Measurements from ENCODE around the gene PPP1R36. TPM values are rescaled to one million over a fixed set of nuclear protein-coding genes. Genes with fewer than 3 reads are reported as not detected.

Gene PPP1R36
- total and polyA plus RNA-seq, 2 of the 13 experiments (the other 11 are each of a cell fraction or from before 2014, with no cell fraction given), result 0.11 to 0.17 TPM

GRCh38 chr14:64549016-64549415 is 745 bp upstream of the PPP1R36 start:
- FAIRE-seq, result no peak
- no peak for DNase-seq (ENCODE audit: low spot score)
- Histone ChIP-seq H3K36me3 (replicated peaks in 1 of 2; ENCODE audit: control insufficient read depth in 1 of 2, insufficient read depth in 2 of 2, low read length in 2 of 2) (no peaks in the 10 kb centered on the region), H3K9me3 (ENCODE audit: low read length) (no peaks in the 10 kb centered on the region), H3K4me2 (ENCODE audit: low read depth, low read length) (no peak overlapping the region), H3K4me1 (ENCODE audit: insufficient read depth, low read length) (no peaks in the 10 kb centered on the region), H4K20me1 (ENCODE audit: insufficient read depth, low read length) (no peaks in the 10 kb centered on the region), H3K79me2 (ENCODE audit: insufficient read depth, low read length) (no peaks in the 10 kb centered on the region), H3K4me3 (replicated peaks in 1 of 3; ENCODE audit: insufficient read depth in 1 of 3, low read depth in 2 of 3, low read length in 3 of 3) (no peak overlapping the region), H2AFZ (ENCODE audit: low read length) (no peak overlapping the region), H3K9ac (ENCODE audit: insufficient read depth, low read depth, low read length) (no peak overlapping the region), H3K27ac (ENCODE audit: extremely low read length, insufficient read depth, low read length) (no peak overlapping the region), H3K27me3 (ENCODE audit: control insufficient read depth in 1 of 2, insufficient read depth in 2 of 2, low read length in 2 of 2) (peaks cover 0 to 17% of the 10 kb centered on the region in 2 experiments; a peak in 2 of 5 replicates)
- intact Hi-C loops (cut with micrococcal nuclease; ENCODE audit: unreplicated experiment), result no loop called here
- 4% methylated on average over 1 of the region's 1 CpG for WGBS (ENCODE audit: low lambda C conversion rate)
- no peak for ATAC-seq
- ChIA-PET CTCF (ENCODE audit: low intra/inter-chr PET ratio, low total read pairs) (no interaction called here), POLR2A (no interaction called here)
- in situ Hi-C loops (cut with HindIII; ENCODE audit: extremely low pct_ligation_motif_present, low pct_unique_long_range_greater_than_20kb), result no loop called here
- no peak for TF ChIP-seq KMT2B (CRISPR knock-in tag; IDR thresholded peaks at IDR 0.05)
- BruUV-seq (replicated peaks), result no TSS peak

- Histone ChIP-seq H4K20me1 (ENCODE audit: insufficient read depth, low read length) (no peaks in the 10 kb centered on the region), H3K27me3 (ENCODE audit: control insufficient read depth in 1 of 2, insufficient read depth in 2 of 2, low read length in 2 of 2) (peaks cover 0 to 21% of the 10 kb centered on the region in 2 experiments; a peak in 2 of 5 replicates), H3K27ac (ENCODE audit: extremely low read length, insufficient read depth, low read length) (no peak overlapping the region), H2AFZ (ENCODE audit: low read length) (no peak overlapping the region), H3K4me3 (replicated peaks in 1 of 3; ENCODE audit: insufficient read depth in 1 of 3, low read depth in 2 of 3, low read length in 3 of 3) (no peak overlapping the region), H3K79me2 (ENCODE audit: insufficient read depth, low read length) (no peaks in the 10 kb centered on the region), H3K9me3 (ENCODE audit: low read length) (no peaks in the 10 kb centered on the region), H3K36me3 (replicated peaks in 1 of 2; ENCODE audit: control insufficient read depth in 1 of 2, insufficient read depth in 2 of 2, low read length in 2 of 2) (no peaks in the 10 kb centered on the region), H3K4me2 (ENCODE audit: low read depth, low read length) (no peak overlapping the region), H3K9ac (ENCODE audit: insufficient read depth, low read depth, low read length) (no peak overlapping the region), H3K4me1 (ENCODE audit: insufficient read depth, low read length) (no peaks in the 10 kb centered on the region)
- FAIRE-seq (no peak), DNase-seq (ENCODE audit: low spot score) (no peak), ATAC-seq (no peak)
- intact Hi-C loops (cut with micrococcal nuclease; ENCODE audit: unreplicated experiment), result no loop called here
- TF ChIP-seq ZNF570 (CRISPR knock-in tag; IDR thresholded peaks at IDR 0.05; ENCODE audit: borderline replicate concordance) (no peak), HDAC2 (CRISPR knock-in tag; IDR thresholded peaks at IDR 0.05) (no peak), MAFG (CRISPR knock-in tag; IDR thresholded peaks at IDR 0.05) (no peak), KMT2B (CRISPR knock-in tag; IDR thresholded peaks at IDR 0.05) (no peak), ZNF142 (CRISPR knock-in tag; IDR thresholded peaks at IDR 0.05) (no peak), ZNF598 (CRISPR knock-in tag; IDR thresholded peaks at IDR 0.05; ENCODE audit: borderline replicate concordance) (no peak), SRSF9 (IDR thresholded peaks at IDR 0.05; ENCODE audit: borderline replicate concordance, insufficient read depth, low read depth, low read length, poor library complexity, severe bottlenecking) (no peak), BRF2 (CRISPR knock-in tag; IDR thresholded peaks at IDR 0.05) (no peak), POLR2G (IDR thresholded peaks at IDR 0.05; ENCODE audit: low read depth, low read length) (no peak), ZNF879 (CRISPR knock-in tag; IDR thresholded peaks at IDR 0.05) (no peak), RFX3 (CRISPR knock-in tag; IDR thresholded peaks at IDR 0.05) (no peak), AHR (CRISPR knock-in tag; IDR thresholded peaks at IDR 0.05) (no peak)
- in situ Hi-C loops (cut with HindIII; ENCODE audit: extremely low pct_ligation_motif_present, low pct_unique_long_range_greater_than_20kb), result no loop called here
- ChIA-PET POLR2A (no interaction called here), CTCF (ENCODE audit: low intra/inter-chr PET ratio, low total read pairs) (no interaction called here)
- no TSS peak for BruUV-seq (replicated peaks)
- WGBS (ENCODE audit: low lambda C conversion rate), result 30% methylated on average over 7 of the region's 7 CpGs
Measured at GRCh38 chr14:64550621-64551333, 1.0 kb downstream of the PPP1R36 start.

Measured in HepG2 (cell line).